ENCODE measurements around the gene PARP15.
A peak's percentile ranks its signal among the peaks of the same experiment; 100 is the strongest.

Gene PARP15

GRCh38 chr3:122598151-122598550 lies 20.7 kb downstream of the PARP15 start:
- TF ChIP-seq EZH2 (IDR thresholded peaks at IDR 0.05; ENCODE audit: borderline replicate concordance, low read depth, low read length, severe bottlenecking) (no peak), CTCF (IDR thresholded peaks at IDR 0.05; ENCODE audit: borderline replicate concordance, extremely low read depth, low read length, poor library complexity, severe bottlenecking) (no peak)
- no peak overlapping the region for H3K9ac ChIP-seq (ENCODE audit: low read depth, low read length)
- DNase-seq (no peak), ATAC-seq (ENCODE audit: insufficient read depth, low read depth) (peak; percentile 31; the same call in 1 of the 3 replicates)
- no peaks in the 10 kb centered on the region for H3K27me3 ChIP-seq (ENCODE audit: insufficient read depth, low read length, poor library complexity)
- peaks cover 5% of the 10 kb centered on the region; the same call in 1 of the 2 replicates for H3K4me1 ChIP-seq (ENCODE audit: insufficient read depth, low read length)
- H4K20me1 ChIP-seq (ENCODE audit: insufficient read depth, low read length): no peaks in the 10 kb centered on the region
- no peak overlapping the region for H2AFZ ChIP-seq (ENCODE audit: low read depth, low read length)
- H3K79me2 ChIP-seq (ENCODE audit: insufficient read depth, low read length): no peaks in the 10 kb centered on the region
- no peaks in the 10 kb centered on the region for H3K36me3 ChIP-seq (ENCODE audit: insufficient read depth, low read length)
- H3K4me2 ChIP-seq (ENCODE audit: insufficient read depth, low read length): no peak overlapping the region
- no peaks in the 10 kb centered on the region for H3K9me3 ChIP-seq (ENCODE audit: insufficient read depth, low read length, severe bottlenecking)
- no peak overlapping the region for H3K4me3 ChIP-seq (ENCODE audit: low read depth in 1 of 2, low read length in 2 of 2)
- H3K27ac ChIP-seq (ENCODE audit: low read length): no peak overlapping the region

DNA sequence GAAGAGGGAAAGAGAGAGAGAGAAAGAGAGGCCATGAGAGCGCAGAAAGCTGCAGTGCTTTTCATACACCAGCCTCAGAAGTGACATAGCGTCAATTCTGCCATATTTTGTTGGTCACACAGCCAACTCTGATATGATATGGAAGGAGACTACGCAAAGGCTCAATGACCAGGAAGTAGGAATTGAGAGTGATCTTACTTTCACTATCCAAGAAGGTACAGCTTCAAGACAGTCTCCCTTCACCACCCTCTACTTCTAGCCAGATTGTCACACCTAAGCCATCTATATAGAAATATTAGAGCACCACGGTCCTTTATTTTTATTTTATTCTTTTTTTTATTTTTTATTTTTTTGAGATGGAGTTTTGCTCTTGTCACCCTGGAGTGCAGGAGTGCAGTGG lies 21.1 kb downstream of the PARP15 start:
- H3K9ac ChIP-seq (ENCODE audit: low read depth, low read length): no peak overlapping the region
- no peak for DNase-seq
- H3K4me3 ChIP-seq (ENCODE audit: low read depth in 1 of 2, low read length in 2 of 2): no peak overlapping the region
- no peaks in the 10 kb centered on the region for H4K20me1 ChIP-seq (ENCODE audit: insufficient read depth, low read length)
- no peaks in the 10 kb centered on the region for H3K9me3 ChIP-seq (ENCODE audit: insufficient read depth, low read length, severe bottlenecking)
- 0 out of 2 replicates have a peak overlapping the region, but pooled peaks have one; percentile 8 for H3K27ac ChIP-seq (ENCODE audit: low read length)
- H3K4me2 ChIP-seq (ENCODE audit: insufficient read depth, low read length): no peak overlapping the region
- H3K36me3 ChIP-seq (ENCODE audit: insufficient read depth, low read length): no peaks in the 10 kb centered on the region
- TF ChIP-seq EZH2 (IDR thresholded peaks at IDR 0.05; ENCODE audit: borderline replicate concordance, low read depth, low read length, severe bottlenecking) (no peak), CTCF (IDR thresholded peaks at IDR 0.05; ENCODE audit: borderline replicate concordance, extremely low read depth, low read length, poor library complexity, severe bottlenecking) (no peak)
- peaks cover 5% of the 10 kb centered on the region; the same call in 1 of the 2 replicates for H3K4me1 ChIP-seq (ENCODE audit: insufficient read depth, low read length)
- no peaks in the 10 kb centered on the region for H3K27me3 ChIP-seq (ENCODE audit: insufficient read depth, low read length, poor library complexity)
- H3K79me2 ChIP-seq (ENCODE audit: insufficient read depth, low read length): no peaks in the 10 kb centered on the region
- ATAC-seq (ENCODE audit: insufficient read depth, low read depth): peak; percentile 71; the same call in 2 of the 3 replicates
- no peak overlapping the region for H2AFZ ChIP-seq (ENCODE audit: low read depth, low read length)

DNA sequence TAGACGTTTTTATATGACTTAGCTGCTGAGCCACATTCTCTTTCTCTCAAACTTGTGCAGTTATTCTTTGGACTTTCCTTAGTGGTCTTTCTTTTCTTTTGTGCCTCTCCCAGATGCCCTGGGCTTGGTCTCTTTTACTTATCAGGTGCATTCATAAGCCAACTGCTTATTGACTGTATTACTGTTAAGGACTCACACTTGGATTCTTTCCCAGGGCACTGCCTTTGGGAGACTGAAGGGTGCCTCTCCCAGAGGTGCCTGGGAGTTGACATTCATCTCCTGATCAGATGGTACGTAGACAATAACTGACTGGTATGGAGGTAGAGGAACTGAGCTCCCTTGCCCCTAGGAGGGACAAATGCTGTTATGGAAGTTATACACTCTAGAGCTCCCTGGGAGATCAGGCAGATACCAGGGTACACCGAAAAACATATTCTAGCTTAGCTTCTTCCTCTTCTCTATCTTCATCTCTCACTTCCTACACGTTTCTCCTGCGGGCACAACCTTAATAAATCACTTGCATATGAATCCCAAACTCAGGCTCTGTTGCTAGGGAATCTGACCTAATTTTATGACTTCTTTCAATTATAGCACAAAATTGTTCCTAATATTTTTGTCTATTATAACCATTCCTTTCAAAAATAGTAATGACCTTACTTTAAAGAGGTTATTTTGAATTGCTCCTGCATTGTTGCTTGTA lies 24.7 kb downstream of the PARP15 start:
- Histone ChIP-seq H2AFZ (ENCODE audit: low read depth, low read length) (no peak overlapping the region), H3K27me3 (ENCODE audit: insufficient read depth, low read length, poor library complexity) (no peaks in the 10 kb centered on the region), H3K4me1 (ENCODE audit: insufficient read depth, low read length) (peaks cover 5% of the 10 kb centered on the region; the same call in 1 of the 2 replicates), H3K79me2 (ENCODE audit: insufficient read depth, low read length) (no peaks in the 10 kb centered on the region), H3K9me3 (ENCODE audit: insufficient read depth, low read length, severe bottlenecking) (no peaks in the 10 kb centered on the region), H4K20me1 (ENCODE audit: insufficient read depth, low read length) (no peaks in the 10 kb centered on the region), H3K27ac (ENCODE audit: low read length) (no peak overlapping the region), H3K9ac (ENCODE audit: low read depth, low read length) (no peak overlapping the region), H3K4me2 (ENCODE audit: insufficient read depth, low read length) (no peak overlapping the region), H3K4me3 (ENCODE audit: low read depth in 1 of 2, low read length in 2 of 2) (no peak overlapping the region), H3K36me3 (ENCODE audit: insufficient read depth, low read length) (no peaks in the 10 kb centered on the region)
- DNase-seq (no peak), ATAC-seq (ENCODE audit: insufficient read depth, low read depth) (no peak)
- TF ChIP-seq CTCF (IDR thresholded peaks at IDR 0.05; ENCODE audit: borderline replicate concordance, extremely low read depth, low read length, poor library complexity, severe bottlenecking) (no peak), EZH2 (IDR thresholded peaks at IDR 0.05; ENCODE audit: borderline replicate concordance, low read depth, low read length, severe bottlenecking) (no peak)

All from DND-41 (cell line).